GM18511 (cell line): ENCODE measurements around the gene TRIO.
A peak's percentile ranks its signal among the peaks of the same experiment; 100 is the strongest.

Experiments
- ATAC-seq: cut with Tn5 transposase; IDR thresholded peaks from one replicate; pipeline ENCODE4 v1.9.1; 2021; ENCODE audit warnings: mild to moderate bottlenecking, moderate library complexity; ENCODE audit not compliant: unreplicated experiment

The TRIO gene

GRCh38 chr5:14402424-14402823 lies 259.3 kb downstream of the TRIO start:
- no peak for ATAC-seq

- no peak for ATAC-seq
Observed at GRCh38 chr5:14404780-14405179, 261.6 kb downstream of the TRIO start.

GRCh38 chr5:14405267-14405666 lies 262.1 kb downstream of the TRIO start:
- no peak for ATAC-seq

GRCh38 chr5:14405706-14406553 lies 262.8 kb downstream of the TRIO start:
- no peak for ATAC-seq

GRCh38 chr5:14406554-14406849 lies 263.4 kb downstream of the TRIO start:
- no peak for ATAC-seq

GRCh38 chr5:14407051-14407450 lies 263.9 kb downstream of the TRIO start:
- ATAC-seq: no peak

- no peak for ATAC-seq
Observed at GRCh38 chr5:14407746-14408175, 264.6 kb downstream of the TRIO start.

GRCh38 chr5:14408969-14409586 lies 265.9 kb downstream of the TRIO start:
- no peak for ATAC-seq

GRCh38 chr5:14410068-14410393 lies 266.9 kb downstream of the TRIO start:
- no peak for ATAC-seq

GRCh38 chr5:14410394-14411201 lies 267.5 kb downstream of the TRIO start:
- ATAC-seq: no peak

GRCh38 chr5:14411216-14411615 lies 268.1 kb downstream of the TRIO start:
- ATAC-seq: no peak

- no peak for ATAC-seq
Observed at GRCh38 chr5:14413331-14413750, 270.2 kb downstream of the TRIO start.

GRCh38 chr5:14414007-14414406 lies 270.9 kb downstream of the TRIO start:
- no peak for ATAC-seq

GRCh38 chr5:14414656-14415023 lies 271.5 kb downstream of the TRIO start:
- no peak for ATAC-seq

GRCh38 chr5:14415024-14415697 lies 272.0 kb downstream of the TRIO start:
- ATAC-seq: peak; percentile 89

- no peak for ATAC-seq
Observed at GRCh38 chr5:14415698-14416074, 272.5 kb downstream of the TRIO start.

GRCh38 chr5:14416621-14417275 lies 273.6 kb downstream of the TRIO start:
- no peak for ATAC-seq

- no peak for ATAC-seq
Observed at GRCh38 chr5:14417276-14417730, 274.2 kb downstream of the TRIO start.

GRCh38 chr5:14417792-14418765 lies 274.9 kb downstream of the TRIO start:
- ATAC-seq: no peak

- ATAC-seq: no peak
Observed at GRCh38 chr5:14419686-14420085, 276.5 kb downstream of the TRIO start.
